GM21576 (cell line): ENCODE data around the gene GNAT1.
"Not testable (repeated sequence)": the region's sequence is repeated elsewhere in the genome, so short reads cannot be mapped to it uniquely, and the experiment has no call there.

Experiments
- ATAC-seq: cut with Tn5 transposase; IDR thresholded peaks from one replicate; pipeline ENCODE4 v1.9.1; 2021; ENCODE audit warnings: mild to moderate bottlenecking, moderate library complexity; ENCODE audit not compliant: unreplicated experiment

Gene GNAT1

DNA sequence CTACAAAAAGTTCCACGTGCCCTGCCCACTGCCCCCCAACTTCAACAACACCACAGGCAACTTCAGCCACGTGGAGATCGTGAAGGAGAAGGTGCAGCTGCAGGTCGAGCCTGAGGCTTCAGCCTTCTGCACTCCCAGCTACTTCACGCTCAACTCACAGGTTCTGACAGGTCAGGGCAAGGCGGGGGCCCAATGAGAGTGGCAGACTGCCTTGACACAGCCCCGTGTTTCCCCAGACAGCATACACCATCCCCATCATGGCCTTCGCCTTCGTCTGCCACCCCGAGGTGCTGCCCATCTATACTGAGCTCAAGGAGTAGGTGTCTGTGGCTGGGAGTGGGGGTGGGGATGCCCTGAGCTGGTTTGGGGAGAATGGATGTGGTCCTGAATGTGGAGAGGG is 26.3 kb downstream of the GNAT1 start:
- ATAC-seq: no peak

DNA sequence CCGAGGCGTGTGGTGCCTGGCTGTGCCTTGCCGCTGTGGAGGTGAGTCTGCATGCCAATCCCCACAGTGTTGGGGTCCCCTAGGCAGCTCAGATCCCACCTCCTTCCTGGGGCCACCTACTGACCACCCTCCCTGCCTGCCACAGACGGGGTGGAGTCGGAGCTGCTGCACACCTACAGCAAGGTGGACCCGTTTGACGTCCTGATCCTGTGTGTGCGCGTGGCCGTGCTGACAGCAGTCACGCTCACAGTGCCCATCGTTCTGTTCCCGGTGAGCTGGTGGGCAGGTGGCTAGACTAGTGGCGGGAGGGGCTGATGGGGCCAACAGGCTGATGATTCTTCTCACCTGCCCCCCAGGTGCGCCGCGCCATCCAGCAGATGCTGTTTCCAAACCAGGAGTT is 27.0 kb downstream of the GNAT1 start:
- ATAC-seq: no peak

DNA sequence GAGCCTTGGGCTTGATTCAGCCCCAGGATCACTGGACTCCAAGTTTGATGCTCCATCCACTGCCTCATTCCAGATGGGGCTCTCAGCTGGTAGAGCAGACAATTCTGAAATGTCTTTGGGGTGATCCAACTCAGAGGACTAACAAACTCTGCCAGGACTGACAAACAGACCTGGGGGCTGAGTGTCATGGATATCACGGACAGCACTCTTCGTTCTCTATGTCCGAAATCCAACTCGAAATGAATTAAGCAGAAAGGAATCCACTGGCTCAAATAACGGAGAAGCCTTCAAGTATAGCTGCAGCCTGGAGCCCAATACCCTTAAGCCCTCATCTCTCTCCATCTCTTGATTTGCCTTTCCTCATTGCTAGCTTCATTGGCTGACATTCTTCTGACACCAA is 27.9 kb downstream of the GNAT1 start:
- ATAC-seq: no peak

DNA sequence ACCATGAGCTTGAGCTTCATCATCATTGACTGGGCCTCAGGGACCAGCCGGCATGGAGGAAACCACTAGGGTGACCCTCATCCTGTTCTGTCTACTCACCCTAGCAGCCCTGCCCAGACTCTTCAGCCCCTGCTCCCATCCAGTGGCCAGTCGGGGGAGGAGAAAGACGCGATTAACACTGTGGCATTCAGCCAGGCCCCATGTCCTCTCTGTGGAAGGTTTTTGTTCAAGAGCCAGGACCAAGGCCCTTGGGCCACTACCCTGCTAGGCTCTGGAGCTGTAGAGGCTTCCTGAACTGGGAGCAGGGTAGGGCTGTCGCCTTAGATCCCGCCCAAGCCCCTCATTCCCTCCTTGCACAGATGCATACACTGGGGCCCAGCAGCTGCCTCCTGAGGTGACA is 28.7 kb downstream of the GNAT1 start:
- ATAC-seq: no peak

DNA sequence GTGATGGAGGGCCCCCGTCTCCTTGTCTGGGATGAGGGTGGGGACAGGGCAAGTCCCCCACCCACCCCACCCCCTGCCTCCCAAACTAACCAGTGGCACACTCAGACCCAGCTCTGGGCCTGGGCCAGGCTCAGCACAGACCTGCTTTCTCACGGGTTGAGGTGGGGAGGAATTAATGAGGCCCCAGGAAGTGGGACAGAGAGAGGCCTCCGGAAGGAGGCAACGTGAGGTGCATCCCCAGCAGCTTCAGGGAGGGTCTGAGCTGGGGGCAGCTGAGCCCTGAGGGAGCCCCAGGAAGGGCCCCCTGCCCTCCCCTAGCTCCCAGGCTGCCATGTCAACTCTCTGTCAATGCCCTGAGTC is 29.6 kb downstream of the GNAT1 start:
- no peak for ATAC-seq

DNA sequence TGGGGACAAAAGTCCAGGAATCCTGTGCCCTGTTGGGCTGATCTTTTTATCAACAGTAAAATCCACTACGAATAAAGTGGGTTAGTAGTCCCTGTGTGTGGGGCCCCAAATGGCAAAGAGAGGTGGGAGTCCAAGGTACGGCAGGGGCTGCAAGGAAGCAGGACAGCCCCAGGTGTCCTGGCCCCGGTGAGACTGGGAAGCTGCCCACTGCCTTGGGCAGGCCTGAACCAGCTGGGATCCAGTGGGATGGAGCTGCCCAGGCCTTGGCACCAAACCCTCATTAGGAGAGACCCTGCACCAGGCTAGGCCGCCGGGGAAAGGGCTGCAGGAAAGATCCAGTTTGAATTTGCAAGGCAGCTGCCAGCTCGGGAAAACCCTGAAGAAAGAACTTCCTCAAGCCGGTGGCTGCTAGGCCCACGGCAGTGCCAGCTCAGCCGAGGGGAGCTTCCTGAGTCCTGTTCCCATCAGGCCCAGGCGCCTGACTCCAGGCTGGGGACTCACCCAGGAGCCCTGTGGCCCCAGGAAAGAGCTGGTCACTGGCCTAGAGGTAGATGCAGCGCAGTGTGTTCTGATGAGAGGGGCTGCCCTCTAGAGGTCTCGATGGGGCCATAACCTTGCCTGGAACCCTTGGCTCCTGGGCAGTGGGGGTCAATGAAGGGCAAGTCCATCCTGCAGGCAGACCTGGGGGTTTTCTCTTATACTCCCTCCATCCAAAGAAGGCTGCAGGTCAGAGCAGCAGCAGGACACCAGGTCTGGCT is 30.2 kb downstream of the GNAT1 start:
- ATAC-seq: no peak

DNA sequence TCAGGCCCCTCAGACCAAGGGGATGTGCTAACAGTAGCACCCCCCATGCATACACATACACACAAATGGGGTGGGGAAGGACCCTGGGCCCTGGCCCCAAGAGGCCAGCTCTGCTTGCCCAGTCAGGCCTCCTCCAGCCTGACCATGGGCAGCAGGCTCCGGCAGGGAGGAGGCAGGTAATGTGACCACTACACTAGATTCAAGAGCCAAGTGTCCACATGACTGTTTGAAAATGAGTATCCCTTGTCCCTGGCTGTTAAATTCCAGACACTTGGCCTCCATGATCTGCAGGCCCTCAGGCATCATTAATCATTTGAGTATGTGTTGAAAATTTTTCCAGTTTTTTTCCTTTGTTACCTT is 30.7 kb downstream of the GNAT1 start:
- ATAC-seq: no peak

DNA sequence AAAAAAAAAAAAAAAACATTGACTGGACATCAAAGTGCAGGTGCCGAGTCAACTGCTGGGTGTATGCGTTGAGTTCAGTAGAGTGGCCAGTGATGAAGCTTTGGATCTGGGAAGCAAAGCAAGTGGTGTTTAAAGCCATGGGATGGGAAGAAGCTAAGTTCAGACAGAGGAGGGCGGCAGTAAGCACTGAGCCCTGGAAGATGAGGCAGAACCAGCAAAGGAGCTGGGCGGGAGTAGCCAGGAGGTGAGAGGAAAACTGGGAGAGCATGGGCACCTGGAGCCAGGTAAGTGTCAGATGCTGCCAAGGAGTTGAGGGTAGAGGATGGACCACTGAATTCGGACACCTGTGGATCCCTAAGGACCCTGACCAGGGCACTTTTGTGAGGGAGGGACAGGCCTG is 33.2 kb downstream of the GNAT1 start:
- no peak for ATAC-seq

DNA sequence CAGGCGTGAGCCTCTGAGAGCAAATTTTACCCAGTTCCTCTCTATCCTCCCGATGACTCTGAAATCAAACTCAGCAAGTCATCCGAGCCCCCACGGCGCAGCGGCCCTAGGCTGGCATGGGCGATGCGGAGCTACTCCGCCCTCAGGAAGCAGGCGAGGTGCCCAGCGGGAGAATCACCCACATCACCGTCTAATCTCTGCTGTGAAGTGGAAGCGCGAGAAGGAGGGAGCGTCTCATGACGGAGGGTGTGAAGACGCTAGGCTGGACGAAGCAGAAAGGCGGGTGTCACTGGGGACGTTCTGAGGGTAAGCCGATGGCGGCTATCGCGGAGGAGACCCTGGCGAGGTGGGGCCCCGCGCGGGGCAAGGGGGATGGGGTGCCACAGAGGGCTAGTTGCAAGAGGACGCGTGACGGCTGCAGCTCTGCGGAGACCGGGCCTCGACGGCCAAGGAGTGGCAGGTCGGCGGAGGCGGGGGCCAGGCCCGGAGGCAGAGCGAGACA is 35.5 kb downstream of the GNAT1 start:
- peak; percentile 18 for ATAC-seq

DNA sequence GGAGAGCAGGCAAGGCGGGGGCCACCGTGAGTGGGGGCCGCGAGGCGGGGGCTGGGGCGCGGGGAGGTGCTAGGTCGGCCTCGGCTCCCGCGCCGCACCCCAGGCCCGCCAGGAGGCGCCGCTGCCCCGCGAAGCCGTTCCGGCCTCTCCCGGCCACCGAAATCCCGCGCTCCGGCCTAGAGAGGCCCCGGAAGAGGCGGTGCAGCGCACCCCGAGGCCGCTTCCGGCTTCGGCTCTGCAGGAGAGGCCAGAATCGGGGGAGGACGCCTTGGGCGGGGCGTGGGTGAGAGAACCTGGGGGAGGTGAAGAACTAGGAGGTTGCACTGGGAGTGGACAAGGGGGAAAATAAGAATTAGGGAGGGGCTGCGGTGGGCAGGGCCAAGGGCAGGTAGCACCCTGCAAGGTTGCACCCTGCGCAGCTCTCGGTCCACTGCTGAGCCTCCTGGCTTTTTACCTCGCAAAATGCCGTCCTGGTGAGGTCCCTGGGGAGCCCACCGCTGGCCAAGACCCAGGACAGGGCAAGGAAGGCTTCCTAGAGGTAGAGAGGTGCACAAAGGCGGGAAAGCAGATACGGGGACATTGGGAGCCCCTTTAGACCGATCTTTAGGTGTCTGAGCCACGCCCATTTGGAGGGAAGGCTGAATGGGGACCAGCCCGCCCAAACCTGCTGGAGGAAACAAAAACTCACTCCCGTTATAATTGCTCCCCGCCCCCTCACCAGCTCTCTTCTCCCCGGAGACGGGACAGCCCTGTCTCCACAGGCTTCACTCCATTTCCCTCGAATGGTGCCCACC is 36.2 kb downstream of the GNAT1 start:
- peak; percentile 74 for ATAC-seq

DNA sequence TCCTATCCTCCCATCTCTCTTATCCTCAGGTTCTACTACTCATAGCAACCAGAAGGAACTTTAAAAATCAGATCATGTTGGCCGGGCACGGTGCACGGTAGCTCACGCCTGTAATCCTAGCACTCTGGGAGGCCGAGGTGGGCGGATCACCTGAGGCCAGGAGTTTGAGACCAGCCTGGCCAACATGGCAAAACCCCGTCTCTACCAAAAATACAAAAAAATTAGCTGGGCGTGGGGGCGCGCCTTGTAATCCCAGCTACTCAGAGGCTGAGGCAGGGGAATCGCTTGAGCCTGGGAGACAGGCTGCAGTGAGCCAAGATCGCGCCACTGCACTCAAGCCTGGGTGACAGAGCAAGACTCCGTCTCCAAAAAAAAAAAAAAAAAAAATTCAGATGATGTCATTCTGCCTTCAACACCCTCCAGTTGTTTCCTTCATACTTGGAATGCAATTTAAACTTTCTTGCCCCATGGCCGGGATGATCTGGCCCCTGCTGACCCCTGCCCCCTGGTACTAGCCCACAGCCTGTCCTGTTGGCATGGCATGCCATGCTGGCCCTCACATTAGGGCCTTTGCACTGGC is 36.9 kb downstream of the GNAT1 start:
- not testable (repeated sequence) for ATAC-seq

DNA sequence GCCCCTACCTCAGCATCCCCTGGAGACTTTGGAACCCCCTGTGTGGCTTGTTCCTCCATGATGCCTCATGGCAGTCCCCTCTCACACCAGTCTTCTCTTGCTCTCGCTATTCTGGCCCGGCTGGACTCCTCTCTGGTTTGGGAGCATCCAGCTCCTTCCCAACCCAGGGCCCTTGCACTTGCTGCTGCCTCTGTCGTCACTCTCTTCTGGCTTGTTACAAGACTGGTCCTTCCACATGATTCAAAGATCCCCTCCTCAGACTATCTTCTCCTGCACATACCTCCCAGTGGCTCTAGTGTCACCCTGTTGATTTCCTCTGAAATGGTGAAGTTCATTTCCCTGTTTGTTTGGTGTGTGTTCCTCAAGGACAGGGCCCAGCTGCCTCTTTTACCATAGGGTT is 38.1 kb downstream of the GNAT1 start:
- ATAC-seq: no peak

DNA sequence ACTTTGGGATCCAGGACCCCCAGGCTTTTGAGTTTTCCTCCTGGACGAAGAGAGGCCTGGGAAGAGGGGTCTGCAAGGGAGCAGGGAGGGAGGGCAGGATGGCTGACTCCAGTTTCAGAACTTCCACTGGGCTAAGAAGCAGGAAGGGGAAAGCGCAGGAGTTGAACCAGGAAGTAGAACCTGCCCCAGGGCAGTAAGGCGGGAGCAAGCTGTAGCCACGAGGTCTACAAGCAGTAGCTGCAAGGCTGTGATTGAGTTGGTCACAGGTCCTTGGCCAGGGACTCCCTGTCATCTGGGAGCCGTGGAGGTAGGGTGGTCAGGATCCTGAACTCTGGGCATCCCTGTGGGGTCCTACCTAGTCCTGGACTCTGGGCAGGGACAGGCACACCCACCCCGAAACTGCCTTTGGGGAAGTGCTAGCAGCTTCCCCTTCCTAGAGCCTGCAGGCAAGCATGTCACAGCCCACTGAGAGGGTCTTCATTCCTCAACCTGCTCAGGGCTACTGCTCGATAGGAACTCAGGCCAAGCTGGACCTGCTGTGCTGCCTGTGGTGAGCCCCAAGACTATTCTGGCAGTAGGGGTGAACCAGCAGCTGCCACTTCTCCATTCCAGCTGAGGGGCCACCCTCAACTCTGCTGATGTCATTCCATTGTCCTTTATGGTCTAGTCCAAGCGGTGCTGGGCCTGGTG is 38.8 kb downstream of the GNAT1 start:
- ATAC-seq: no peak

DNA sequence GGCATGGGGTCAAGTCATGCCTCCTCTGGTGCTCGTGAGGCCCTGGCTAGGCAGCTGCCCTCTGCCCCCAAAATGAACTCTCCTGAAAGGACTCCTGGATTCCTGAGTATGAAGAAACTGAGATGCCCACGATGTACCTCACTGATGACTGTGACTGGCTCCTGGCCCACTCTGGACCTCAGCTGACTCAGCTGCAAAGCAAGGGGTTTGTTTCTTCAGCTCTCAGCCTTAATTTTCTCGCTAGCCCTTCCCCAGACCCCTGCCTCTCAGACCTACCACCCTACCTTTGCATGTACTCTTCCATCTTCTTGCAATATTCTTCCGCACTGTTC is 39.4 kb downstream of the GNAT1 start:
- no peak for ATAC-seq

DNA sequence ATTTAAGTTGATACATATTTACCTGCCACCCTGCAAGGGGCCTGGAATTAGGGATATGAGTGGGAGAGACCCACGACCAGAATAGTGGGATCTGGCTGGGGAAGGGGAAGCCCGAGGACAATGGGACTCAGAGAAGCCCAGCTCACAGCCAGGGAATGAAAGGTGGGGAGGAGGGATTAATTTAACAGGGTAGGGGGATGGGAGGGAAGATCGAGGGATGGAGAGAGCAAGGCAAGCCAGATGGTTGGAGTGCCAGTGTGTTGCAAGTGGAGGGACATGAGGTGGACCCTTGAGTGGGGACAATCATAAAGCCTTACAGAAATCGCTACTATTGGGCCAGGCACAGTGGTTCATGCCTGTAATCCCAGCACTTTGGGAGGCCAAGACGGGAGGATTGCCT is 40.2 kb downstream of the GNAT1 start:
- ATAC-seq: no peak

DNA sequence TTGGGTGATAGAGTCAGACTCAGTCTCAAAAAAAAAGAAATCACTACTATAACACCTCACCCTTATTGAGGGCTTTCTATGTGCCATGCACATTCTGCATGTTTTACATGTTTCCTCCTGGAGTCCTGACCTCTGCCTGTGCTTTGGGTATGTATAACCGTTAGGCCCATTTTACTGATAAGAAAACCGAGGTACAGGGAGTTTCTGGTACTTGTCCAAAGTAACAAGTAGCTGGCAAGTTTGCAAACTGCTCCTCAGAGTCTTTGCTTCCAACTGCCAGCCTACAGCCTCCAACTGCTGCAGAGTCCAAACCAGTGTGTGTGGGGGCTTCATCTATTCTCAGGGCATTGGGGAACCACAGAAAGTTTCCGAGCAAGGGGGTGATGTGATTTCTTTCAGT is 40.9 kb downstream of the GNAT1 start:
- no peak for ATAC-seq

DNA sequence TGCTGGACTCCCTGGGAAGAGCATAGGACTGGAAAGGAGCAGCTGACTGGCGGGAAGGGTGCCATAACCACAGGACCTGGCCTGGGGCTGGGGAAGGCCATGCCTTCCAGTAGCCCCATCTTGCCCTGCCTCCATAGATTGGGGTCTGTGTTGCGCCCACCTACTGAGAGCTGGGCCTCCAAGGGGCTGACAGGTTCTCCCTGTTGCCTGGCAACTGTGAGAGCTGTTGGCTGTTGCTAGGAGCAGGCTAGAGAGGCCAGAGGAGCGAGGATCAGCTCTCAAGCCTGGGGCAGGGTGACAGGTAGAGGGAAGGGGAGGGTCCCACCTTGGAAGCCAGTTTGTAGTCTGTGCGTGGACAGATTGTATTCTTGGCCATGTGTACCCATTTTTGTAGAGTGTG is 41.8 kb downstream of the GNAT1 start:
- ATAC-seq: no peak

DNA sequence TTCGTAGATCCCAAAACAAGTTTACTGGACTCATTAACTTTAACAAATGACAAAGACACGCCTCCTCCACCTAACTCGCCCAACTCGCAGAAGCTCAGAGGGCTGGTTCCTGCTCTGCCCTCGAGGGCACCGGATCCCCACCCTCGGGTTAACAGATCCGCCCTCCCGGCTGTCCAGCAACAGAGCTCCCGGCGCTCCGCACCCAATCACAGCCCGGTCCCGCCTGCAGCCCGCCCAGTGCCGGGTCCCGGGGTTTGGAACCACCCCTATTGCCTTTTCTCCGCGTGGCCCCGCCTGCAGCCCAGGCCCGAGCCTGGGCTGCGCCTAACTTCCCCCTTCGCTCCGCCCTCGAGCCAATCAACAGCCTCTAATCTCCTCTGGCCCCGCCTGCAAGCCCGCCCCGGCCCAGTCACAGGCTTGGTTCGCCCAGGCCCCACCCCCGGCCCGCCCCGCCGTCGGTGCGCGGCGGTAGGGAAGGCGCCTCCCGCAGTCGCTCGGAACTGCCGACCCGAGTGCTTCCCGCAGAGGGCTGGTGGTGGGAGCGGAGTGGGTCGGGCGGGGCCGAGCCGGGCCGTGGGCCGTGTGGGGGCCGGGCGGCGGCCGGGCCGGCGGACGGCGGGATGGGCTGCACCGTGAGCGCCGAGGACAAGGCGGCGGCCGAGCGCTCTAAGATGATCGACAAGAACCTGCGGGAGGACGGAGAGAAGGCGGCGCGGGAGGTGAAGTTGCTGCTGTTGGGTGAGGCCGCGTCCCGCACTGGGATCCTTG is 44.5 kb downstream of the GNAT1 start, which contains the start of gene GNAI2:
GNAI2 (plus strand) TSS at position 489 of the 768 bp plus-strand sequence; CDS start at position 621, 132 bp downstream.
- ATAC-seq: peak; percentile 91

DNA sequence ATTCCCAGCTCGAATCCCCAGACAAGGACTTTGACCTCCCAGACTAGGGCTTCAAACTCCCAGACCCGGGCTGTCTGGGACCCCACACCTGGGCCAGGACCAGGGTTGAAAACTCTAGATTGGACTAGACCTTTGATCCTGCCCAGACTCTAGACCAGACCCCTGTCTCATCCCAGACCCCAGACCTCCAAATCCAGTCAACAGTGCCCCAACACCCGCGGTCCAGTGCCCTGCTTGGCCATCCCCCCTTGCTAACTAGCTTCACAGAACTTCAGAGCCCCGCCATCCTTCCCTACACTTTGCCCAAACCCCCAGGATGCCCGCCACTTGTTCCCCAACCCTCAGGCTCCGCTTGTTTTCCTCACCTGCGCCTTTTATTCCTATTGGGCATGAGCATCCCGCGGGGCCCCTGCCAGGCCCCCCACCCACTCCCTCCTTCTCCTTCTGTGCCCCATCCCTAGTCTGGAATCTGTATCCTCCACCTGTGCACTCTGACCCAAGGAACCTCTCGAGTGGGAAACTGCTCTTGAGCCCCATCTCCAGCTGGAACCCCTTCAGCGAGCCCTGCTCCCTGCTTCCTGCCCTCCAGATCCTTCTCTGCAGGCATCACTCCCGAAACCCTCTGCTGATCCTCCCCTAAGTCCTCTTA is 45.2 kb downstream of the GNAT1 start:
- no peak for ATAC-seq

DNA sequence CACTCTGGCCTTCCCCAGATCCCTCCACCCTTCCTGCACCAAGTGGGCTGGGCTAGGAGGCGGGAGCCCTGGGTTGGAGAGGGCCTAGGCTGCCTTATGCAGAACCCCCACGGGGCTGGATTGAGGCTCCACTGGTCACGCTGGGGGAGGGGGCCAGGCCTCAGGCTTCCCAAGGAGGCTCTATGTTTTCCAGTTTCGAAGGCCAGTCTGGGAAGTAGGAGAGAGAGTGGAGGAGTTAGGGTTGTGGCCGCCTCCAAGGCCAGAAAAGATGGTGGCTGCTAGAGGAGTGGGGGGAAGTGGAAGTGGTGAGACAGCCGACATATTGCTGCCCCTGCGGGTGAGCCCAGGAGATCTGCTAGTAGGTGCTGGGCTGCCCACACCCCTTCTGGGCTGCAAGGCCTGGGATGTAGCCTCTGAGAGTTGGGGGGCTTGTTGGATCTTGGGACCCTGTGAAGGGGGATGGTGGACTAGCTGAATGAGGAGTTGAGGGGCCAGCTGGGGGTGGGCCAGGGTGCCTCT is 45.8 kb downstream of the GNAT1 start:
- ATAC-seq: no peak
